ENCODE results near the gene TEC. TPM values are rescaled to one million over a fixed set of nuclear protein-coding genes. Genes with fewer than 3 reads are reported as not detected.
A peak's percentile ranks its signal among the peaks of the same experiment; 100 is the strongest.
"Not testable (repeated sequence)": the region's sequence is repeated elsewhere in the genome, so short reads cannot be mapped to it uniquely, and the experiment has no call there.

TEC gene
- total RNA-seq, 1 experiment from 2014 or later, result 0.99 TPM

- no peak for DNase-seq
Observed at GRCh38 chr4:48193921-48194468, 75.6 kb downstream of the TEC start.

DNA sequence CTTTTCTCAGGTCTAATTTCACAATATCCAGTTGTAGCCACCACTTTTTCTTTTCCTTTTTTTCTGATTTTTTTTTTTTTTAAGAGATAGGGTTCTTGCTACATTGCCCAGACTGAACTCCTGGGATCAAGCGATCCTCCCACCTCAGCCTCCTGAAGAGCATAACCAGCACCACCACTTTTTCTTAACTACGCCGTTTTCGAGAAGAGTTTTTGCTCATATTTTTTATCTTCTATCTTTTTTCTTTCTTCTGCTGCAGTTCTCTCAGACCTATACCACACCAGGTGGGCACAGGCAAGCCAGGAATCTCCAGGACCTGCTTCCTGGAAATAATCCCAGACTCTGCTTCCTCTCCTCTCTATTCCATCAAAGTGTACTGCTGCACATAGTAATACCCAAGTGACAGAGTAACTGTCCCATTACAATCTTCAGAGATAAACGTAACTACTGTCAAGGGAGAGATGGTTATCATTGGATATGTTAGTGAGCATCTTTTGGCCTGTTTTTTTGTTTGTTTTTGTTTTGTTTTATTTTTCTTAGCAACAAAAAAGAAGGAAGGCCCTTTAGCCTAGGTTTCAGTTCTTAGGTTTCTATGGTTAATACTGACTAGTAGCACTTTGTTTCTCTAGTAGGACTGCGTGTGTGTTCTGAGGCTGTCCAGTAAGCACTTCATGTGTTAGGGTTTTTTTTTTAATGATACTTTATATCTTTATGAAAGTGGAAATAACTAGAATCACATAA is 76.4 kb downstream of the TEC start:
- no peak for DNase-seq

More at GRCh38 chr4:48193921-48194468, 75.6 kb downstream of the TEC start:
- Histone ChIP-seq H3K4me3 (no peak overlapping the region), H3K36me3 (no peaks in the 10 kb centered on the region), H3K27me3 (no peaks in the 10 kb centered on the region), H3K9me3 (no peaks in the 10 kb centered on the region)

DNA sequence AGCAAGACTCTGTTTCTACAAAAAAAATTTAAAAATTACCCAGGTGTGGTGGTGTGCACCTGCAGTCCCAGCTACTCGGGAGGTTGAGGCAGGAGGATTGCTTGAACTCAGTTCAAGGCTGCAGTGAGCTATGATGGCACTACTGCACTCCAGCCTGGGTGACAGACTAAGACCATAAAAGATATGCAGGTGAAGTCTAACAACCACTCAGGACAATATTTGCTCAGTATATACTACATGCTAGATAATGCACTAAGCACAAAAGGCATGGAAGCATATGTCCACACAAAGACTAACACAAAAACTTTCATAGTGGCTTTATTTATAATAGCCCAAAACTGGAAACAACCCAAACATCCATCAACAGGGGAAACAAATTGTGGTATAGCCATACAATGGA is 77.9 kb downstream of the TEC start:
- H3K4me3 ChIP-seq, result no peak overlapping the region
- no peaks in the 10 kb centered on the region for H3K9me3 ChIP-seq
- H3K36me3 ChIP-seq, result no peaks in the 10 kb centered on the region
- DNase-seq, result no peak
- H3K27me3 ChIP-seq, result no peaks in the 10 kb centered on the region

More for the DNA sequence above, 76.4 kb downstream of the TEC start:
- no peaks in the 10 kb centered on the region for H3K27me3 ChIP-seq
- H3K9me3 ChIP-seq, result no peaks in the 10 kb centered on the region
- H3K4me3 ChIP-seq, result no peak overlapping the region
- H3K36me3 ChIP-seq, result no peaks in the 10 kb centered on the region

DNA sequence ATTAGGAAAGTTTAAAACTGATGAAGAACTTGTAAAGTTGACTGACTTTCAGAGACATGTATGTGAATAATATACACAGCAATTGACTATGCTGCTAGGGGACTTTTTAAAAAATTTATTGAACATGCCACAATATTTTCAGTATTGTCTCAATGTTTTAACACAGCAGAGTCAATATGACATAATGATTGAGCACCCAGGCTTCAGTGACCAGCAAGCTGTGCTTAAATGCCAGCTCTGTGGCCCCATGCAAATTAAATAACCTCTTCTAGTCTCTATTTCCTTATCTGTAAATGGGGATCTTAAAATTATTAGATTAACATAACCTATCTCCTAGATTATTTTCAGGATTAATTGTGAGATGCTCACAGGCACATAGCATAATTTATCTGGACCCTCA is 78.8 kb downstream of the TEC start:
- Histone ChIP-seq H3K36me3 (no peaks in the 10 kb centered on the region), H3K27me3 (no peaks in the 10 kb centered on the region), H3K4me3 (no peak overlapping the region), H3K9me3 (no peaks in the 10 kb centered on the region)
- no peak for DNase-seq

GRCh38 chr4:48189731-48190130 is 79.9 kb downstream of the TEC start:
- H3K9me3 ChIP-seq, result no peaks in the 10 kb centered on the region
- no peak overlapping the region for H3K4me3 ChIP-seq
- H3K36me3 ChIP-seq, result no peaks in the 10 kb centered on the region
- DNase-seq, result no peak
- H3K27me3 ChIP-seq, result no peaks in the 10 kb centered on the region

DNA sequence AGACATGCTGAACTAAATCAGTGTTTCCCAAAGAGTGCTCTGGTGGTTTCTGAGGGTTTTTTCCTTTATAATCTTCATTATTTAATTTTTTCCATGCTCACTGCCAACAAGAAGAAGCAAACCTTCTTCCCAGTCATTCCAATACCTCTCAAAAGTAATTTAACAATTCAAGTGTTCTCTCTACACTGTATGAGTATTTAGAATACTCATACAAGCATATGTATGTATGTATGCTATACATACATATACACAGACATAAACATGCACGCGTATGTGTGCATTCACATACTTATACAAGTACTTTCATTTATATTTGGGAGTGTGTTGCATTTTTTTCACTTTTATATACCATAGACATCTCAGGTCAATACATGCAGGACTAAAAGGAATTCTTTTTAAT is 81.2 kb downstream of the TEC start:
- Histone ChIP-seq H3K4me3 (no peak overlapping the region), H3K36me3 (no peaks in the 10 kb centered on the region), H3K27me3 (no peaks in the 10 kb centered on the region), H3K9me3 (no peaks in the 10 kb centered on the region)
- DNase-seq, result no peak

GRCh38 chr4:48187813-48188212 is 81.8 kb downstream of the TEC start:
- Histone ChIP-seq H3K27me3 (no peaks in the 10 kb centered on the region), H3K36me3 (no peaks in the 10 kb centered on the region), H3K9me3 (no peaks in the 10 kb centered on the region), H3K4me3 (no peak overlapping the region)
- DNase-seq, result no peak

GRCh38 chr4:48187066-48187465 is 82.6 kb downstream of the TEC start:
- not testable (repeated sequence) for H3K4me3 ChIP-seq, H3K9me3 ChIP-seq, H3K27me3 ChIP-seq, H3K36me3 ChIP-seq, DNase-seq

DNA sequence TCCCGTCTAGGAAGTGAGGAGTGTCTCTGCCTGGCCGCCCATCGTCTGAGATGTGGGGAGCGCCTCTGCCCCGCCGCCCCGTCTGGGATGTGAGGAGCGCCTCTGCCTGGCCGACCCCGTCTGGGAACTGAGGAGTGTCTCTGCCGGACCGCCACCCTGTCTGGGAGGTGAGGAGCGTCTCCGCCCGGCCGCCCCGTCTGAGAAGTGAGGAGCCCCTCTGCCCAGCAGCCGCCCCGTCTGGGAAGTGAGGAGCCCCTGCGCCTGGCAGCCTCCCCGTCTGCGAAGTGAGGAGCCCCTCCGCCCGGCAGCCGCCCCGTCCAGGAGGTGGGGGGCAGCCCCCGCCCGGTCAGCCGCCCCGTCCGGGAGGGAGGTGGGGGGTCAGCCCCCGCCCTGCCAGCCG is 83.2 kb downstream of the TEC start:
- H3K9me3 ChIP-seq, H3K4me3 ChIP-seq, H3K36me3 ChIP-seq, H3K27me3 ChIP-seq, DNase-seq: not testable (repeated sequence)

DNA sequence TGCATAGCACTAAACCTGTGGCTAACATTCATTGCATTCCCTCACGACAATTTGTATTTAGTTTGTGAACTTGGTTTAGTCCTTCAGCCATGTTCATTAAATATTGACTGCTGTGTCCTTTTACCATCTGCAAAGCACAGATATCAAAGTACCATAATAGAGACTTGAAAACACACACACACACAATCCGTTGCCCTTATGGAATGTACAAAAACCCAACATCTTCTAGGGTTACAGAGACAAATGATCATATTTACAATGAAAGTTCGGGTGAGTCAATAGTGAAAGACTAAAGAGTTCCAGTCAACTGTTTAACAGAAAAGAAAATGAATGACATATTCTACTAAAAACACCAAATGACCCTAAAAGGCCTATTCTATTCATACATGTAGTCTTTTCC is 84.8 kb downstream of the TEC start:
- no peak overlapping the region for H3K4me3 ChIP-seq
- H3K27me3 ChIP-seq, result no peaks in the 10 kb centered on the region
- no peaks in the 10 kb centered on the region for H3K9me3 ChIP-seq
- no peaks in the 10 kb centered on the region for H3K36me3 ChIP-seq
- DNase-seq, result no peak

DNA sequence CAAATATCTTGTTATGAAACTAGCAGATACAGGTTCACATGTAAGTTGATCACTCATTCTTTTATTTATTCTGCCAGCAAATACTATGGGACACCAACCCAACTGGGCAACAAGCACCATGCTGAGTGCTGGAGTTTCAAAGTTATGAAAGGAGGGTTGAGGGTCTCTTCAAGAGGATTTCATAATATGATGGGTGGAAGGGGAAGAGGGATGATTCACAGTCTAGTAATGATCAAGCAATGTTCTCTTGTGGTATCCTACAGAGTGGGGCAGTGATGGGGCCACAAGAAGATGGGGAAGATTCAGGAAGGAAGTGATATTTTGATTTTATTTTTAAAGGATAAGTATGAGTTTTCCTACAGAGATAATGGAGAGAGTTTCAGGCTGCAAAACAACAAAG is 89.4 kb downstream of the TEC start:
- H3K36me3 ChIP-seq, result no peaks in the 10 kb centered on the region
- no peaks in the 10 kb centered on the region for H3K27me3 ChIP-seq
- DNase-seq, result no peak
- H3K4me3 ChIP-seq, result no peak overlapping the region
- H3K9me3 ChIP-seq, result no peaks in the 10 kb centered on the region

DNA sequence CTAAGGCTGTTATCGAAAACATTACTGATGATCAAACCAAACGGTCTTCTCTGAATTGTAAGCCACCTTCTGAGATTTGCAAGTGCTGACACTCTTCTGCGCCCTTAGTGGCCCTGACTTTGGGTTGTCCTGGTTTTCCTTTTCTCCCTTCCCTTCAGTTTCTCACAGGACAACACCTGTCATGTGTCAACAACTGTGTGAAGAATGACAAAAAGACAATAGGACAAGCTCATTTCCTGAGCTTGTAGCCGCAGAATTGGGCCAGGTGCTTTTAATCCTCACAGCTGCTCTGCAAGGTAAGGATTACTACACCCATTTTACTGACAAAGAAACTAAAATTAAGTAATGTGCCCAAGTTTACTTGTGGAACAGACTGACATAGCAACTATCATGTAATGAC is 90.7 kb downstream of the TEC start:
- Histone ChIP-seq H3K4me3 (no peak overlapping the region), H3K27me3 (no peaks in the 10 kb centered on the region), H3K9me3 (no peaks in the 10 kb centered on the region), H3K36me3 (no peaks in the 10 kb centered on the region)
- no peak for DNase-seq

DNA sequence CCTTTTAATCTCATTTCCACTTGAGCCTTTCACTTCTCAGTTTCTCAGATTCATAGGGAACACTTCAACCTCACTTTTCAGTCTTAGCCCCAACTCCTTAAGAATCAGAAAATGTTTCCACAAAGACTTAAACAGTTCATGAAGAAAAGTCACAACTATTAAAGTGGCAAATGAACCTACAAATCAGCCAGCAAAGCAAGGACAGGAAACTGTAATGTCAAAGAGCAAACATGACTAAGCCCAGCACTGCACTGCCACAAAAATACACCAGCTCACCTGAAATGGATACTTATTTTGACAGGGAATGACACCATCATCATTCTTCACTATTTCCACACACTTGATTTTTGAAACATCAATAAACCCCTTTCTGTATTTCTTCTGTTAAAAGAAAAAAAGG is 93.8 kb downstream of the TEC start:
- DNase-seq, result no peak
- Histone ChIP-seq H3K4me3 (no peak overlapping the region), H3K36me3 (no peaks in the 10 kb centered on the region), H3K27me3 (no peaks in the 10 kb centered on the region), H3K9me3 (no peaks in the 10 kb centered on the region)

GRCh38 chr4:48175328-48175727 is 94.3 kb downstream of the TEC start:
- DNase-seq, result no peak
- no peaks in the 10 kb centered on the region for H3K36me3 ChIP-seq
- H3K9me3 ChIP-seq, result no peaks in the 10 kb centered on the region
- H3K4me3 ChIP-seq, result no peak overlapping the region
- H3K27me3 ChIP-seq, result no peaks in the 10 kb centered on the region

GRCh38 chr4:48173056-48173991 is 96.3 kb downstream of the TEC start:
- no peaks in the 10 kb centered on the region for H3K27me3 ChIP-seq
- no peaks in the 10 kb centered on the region for H3K36me3 ChIP-seq
- DNase-seq, result peak; percentile 69
- no peak overlapping the region for H3K4me3 ChIP-seq
- no peaks in the 10 kb centered on the region; the same call in 1 of the 2 replicates for H3K9me3 ChIP-seq

DNA sequence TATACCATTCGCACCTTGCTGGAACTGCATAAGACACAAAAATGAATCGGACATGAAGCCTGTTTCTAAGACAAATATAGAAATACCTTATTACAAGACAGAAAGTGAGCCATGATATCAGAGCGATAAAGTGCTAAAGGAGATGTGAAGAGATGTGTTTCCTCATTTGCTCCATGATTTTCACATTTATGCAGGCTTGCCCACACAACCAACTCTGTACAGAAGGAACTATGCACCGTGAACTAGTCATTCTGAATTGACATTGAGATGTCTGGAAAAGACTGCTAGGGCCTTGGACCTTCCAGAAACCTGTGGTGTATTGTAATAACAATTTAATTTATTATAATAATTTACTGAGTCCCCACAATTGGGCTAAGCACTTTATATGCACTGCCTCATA is 97.0 kb downstream of the TEC start:
- DNase-seq, result no peak
- H3K9me3 ChIP-seq, result no peaks in the 10 kb centered on the region; the same call in 1 of the 2 replicates
- H3K4me3 ChIP-seq, result no peak overlapping the region
- H3K27me3 ChIP-seq, result no peaks in the 10 kb centered on the region
- H3K36me3 ChIP-seq, result no peaks in the 10 kb centered on the region; the same call in 1 of the 2 replicates

GRCh38 chr4:48169636-48170035 is 100.0 kb downstream of the TEC start:
- Histone ChIP-seq H3K4me3 (no peak overlapping the region), H3K27me3 (no peaks in the 10 kb centered on the region), H3K9me3 (no peaks in the 10 kb centered on the region; the same call in 1 of the 2 replicates), H3K36me3 (no peaks in the 10 kb centered on the region; the same call in 1 of the 2 replicates)
- DNase-seq, result no peak
